HepG2 (cell line): ENCODE data around the gene ZNF33A. TPM values are rescaled to one million over a fixed set of nuclear protein-coding genes. Genes with fewer than 3 reads are reported as not detected.

Source experiments
- ATAC-seq: fragments of 200-7000 bp; cut with Tn5 transposase; 3 replicates; pipeline ENCODE4 v1.9.1; 2020; ENCODE audit warnings: mild to moderate bottlenecking, moderate library complexity
- BruUV-seq: library from RNA; stranded (reverse); fragments of 400-500 nt; replicated peaks from 2 replicates; lab custom pipeline; 2021; lab: Mats Ljungman, UMichigan
- CTCF ChIA-PET: fragments of 300-600 bp; formaldehyde crosslinking; extraction: SDS; loops from one replicate; lab custom pipeline; 2021; ENCODE audit warnings: low total read pairs, inconsistent platforms, low intra/inter-chr PET ratio; lab: Yijun Ruan, JAX
- POLR2A ChIA-PET: fragments of 350-600 bp; sonication (Branson Sonifier 250); formaldehyde crosslinking; loops from one replicate; lab custom pipeline; 2020; ENCODE audit warnings: antibody characterized with exemption, inconsistent platforms; lab: Yijun Ruan, JAX
- DNase-seq: peaks from one replicate; pipeline ENCODE4 v3.0.0-alpha.2; 2015; ENCODE audit warnings: low spot score
- FAIRE-seq: peaks from 3 replicates; lab custom pipeline; 2011; peaks lifted over from hg19 to GRCh38; lab: Jason Lieb, UNC
- H2AFZ ChIP-seq: one replicate; pipeline ENCODE4 v1.6.1; 2011; ENCODE audit warnings: low read length, inconsistent platforms
- H3K27ac ChIP-seq: fragments of 300-600 bp; 3 replicates; pipeline ENCODE4 v1.8.0; 2011; ENCODE audit warnings: mixed run types, mild to moderate bottlenecking, mixed read lengths, low read length, inconsistent platforms; ENCODE audit not compliant: insufficient read depth; ENCODE audit errors: extremely low read length
- H3K27me3 ChIP-seq, 2 experiments: fragments of 200-600 bp in 1 of 2; 2 replicates in 1 of 2; 3 replicates in 1 of 2; pipeline versions ENCODE4 v1.6.0 to v1.8.0; 2011; ENCODE audit warnings: low read length in 2 of 2, mild to moderate bottlenecking in 2 of 2, moderate library complexity in 2 of 2, inconsistent platforms in 1 of 2; ENCODE audit not compliant: insufficient read depth in 2 of 2, control insufficient read depth in 1 of 2
- H3K36me3 ChIP-seq, 2 experiments: fragments of 200-600 bp in 1 of 2; replicated peaks in 1 of 2; 2 replicates in 1 of 2; 3 replicates in 1 of 2; pipeline versions ENCODE4 v1.5.1 to v1.8.0; 2011; ENCODE audit warnings: low read length in 2 of 2, inconsistent platforms in 1 of 2; ENCODE audit not compliant: insufficient read depth in 2 of 2, control insufficient read depth in 1 of 2
- H3K4me1 ChIP-seq: 2 replicates; pipeline ENCODE4 v1.5.1; 2012; ENCODE audit warnings: low read length, inconsistent platforms; ENCODE audit not compliant: insufficient read depth
- H3K4me2 ChIP-seq: 2 replicates; pipeline ENCODE4 v1.6.0; 2011; ENCODE audit warnings: low read depth, low read length, inconsistent platforms
- H3K4me3 ChIP-seq, 3 experiments: fragments of 200-600 bp in 1 of 3; sonication (generic), shearing (Covaris generic) in 1 of 3; replicated peaks in 1 of 3; 2 replicates each; pipeline ENCODE4 v1.5.1; 2011 to 2016; ENCODE audit warnings: low read length in 3 of 3, inconsistent platforms in 2 of 3, low read depth in 2 of 3, mild to moderate bottlenecking in 2 of 3, control low read depth in 1 of 3, mixed read lengths in 1 of 3; ENCODE audit not compliant: insufficient read depth in 1 of 3
- H3K79me2 ChIP-seq: one replicate; pipeline ENCODE4 v1.6.1; 2011; ENCODE audit warnings: low read length, inconsistent platforms; ENCODE audit not compliant: insufficient read depth
- H3K9ac ChIP-seq: 2 replicates; pipeline ENCODE4 v1.6.0; 2011; ENCODE audit warnings: mild to moderate bottlenecking, low read depth, low read length, inconsistent platforms; ENCODE audit not compliant: insufficient read depth
- H3K9me3 ChIP-seq: 2 replicates; pipeline ENCODE4 v1.5.1; 2012; ENCODE audit warnings: mild to moderate bottlenecking, low read length
- H4K20me1 ChIP-seq: 2 replicates; pipeline ENCODE4 v1.6.0; 2011; ENCODE audit warnings: inconsistent platforms, mild to moderate bottlenecking, low read length, moderate library complexity; ENCODE audit not compliant: insufficient read depth
- ARNT ChIP-seq: fragments of 450-650 bp; IDR thresholded peaks from 2 replicates; pipeline ENCODE4 v1.6.1; 2017
- CHD2 ChIP-seq: IDR thresholded peaks from 2 replicates; pipeline ENCODE4 v1.6.1; 2011; ENCODE audit warnings: low read depth, low read length, improper control_type of control experiment
- DPF2 ChIP-seq: sonication (generic); formaldehyde crosslinking; IDR thresholded peaks from 2 replicates; pipeline ENCODE4 v1.4.0; 2020; ENCODE audit warnings: mild to moderate bottlenecking, low read depth, missing genetic modification reagents, borderline replicate concordance
- GATAD1 ChIP-seq: IDR thresholded peaks from 2 replicates; pipeline ENCODE4 v1.6.1; 2016; ENCODE audit warnings: missing genetic modification reagents, missing compliant biosample characterization
- HMG20A ChIP-seq: IDR thresholded peaks from 2 replicates; pipeline ENCODE4 v1.6.1; 2016; ENCODE audit warnings: borderline replicate concordance
- IKZF4 ChIP-seq: sonication (generic); formaldehyde crosslinking; IDR thresholded peaks from 2 replicates; pipeline ENCODE4 v1.5.1; 2020; ENCODE audit warnings: borderline replicate concordance, mild to moderate bottlenecking, low read depth, missing genetic modification reagents; ENCODE audit errors: not compliant biosample characterization
- MEIS2 ChIP-seq: sonication (generic); formaldehyde crosslinking; IDR thresholded peaks from 2 replicates; pipeline ENCODE4 v1.9.0; 2021; ENCODE audit warnings: mild to moderate bottlenecking, missing genetic modification reagents
- MYPOP ChIP-seq: sonication (generic); formaldehyde crosslinking; IDR thresholded peaks from 2 replicates; pipeline ENCODE4 v1.8.1; 2023; ENCODE audit warnings: mild to moderate bottlenecking, moderate library complexity, missing genetic modification reagents
- POLR2A ChIP-seq, 2 experiments: IDR thresholded peaks; 2 replicates each; pipeline ENCODE4 v1.6.1; 2011; ENCODE audit warnings: low read depth in 2 of 2, low read length in 2 of 2, mild to moderate bottlenecking in 1 of 2, moderate library complexity in 1 of 2; ENCODE audit not compliant: insufficient read depth in 1 of 2
- SRY ChIP-seq: sonication (generic); formaldehyde crosslinking; IDR thresholded peaks from 2 replicates; pipeline ENCODE4 v1.8.0; 2022; ENCODE audit warnings: mild to moderate bottlenecking, missing genetic modification reagents
- TOPORS ChIP-seq: sonication (generic); formaldehyde crosslinking; IDR thresholded peaks from 2 replicates; pipeline ENCODE4 v1.8.0; 2023; ENCODE audit warnings: mild to moderate bottlenecking, missing genetic modification reagents
- ZBTB2 ChIP-seq: sonication (generic); formaldehyde crosslinking; IDR thresholded peaks from 2 replicates; pipeline ENCODE4 v1.8.0; 2022; ENCODE audit warnings: low read depth, missing genetic modification reagents
- ZBTB21 ChIP-seq: sonication (generic); formaldehyde crosslinking; IDR thresholded peaks from 2 replicates; pipeline ENCODE4 v1.4.0; 2020; ENCODE audit warnings: missing genetic modification reagents
- ZFP91 ChIP-seq: sonication (generic); formaldehyde crosslinking; IDR thresholded peaks from 2 replicates; pipeline ENCODE4 v1.9.0; 2022; ENCODE audit warnings: missing genetic modification reagents, mild to moderate bottlenecking, borderline replicate concordance
- ZNF260 ChIP-seq: sonication (generic); formaldehyde crosslinking; IDR thresholded peaks from 2 replicates; pipeline ENCODE4 v1.4.0; 2020; ENCODE audit warnings: missing genetic modification reagents, low read depth, mild to moderate bottlenecking, borderline replicate concordance
- ZNF441 ChIP-seq: sonication (generic); formaldehyde crosslinking; IDR thresholded peaks from 2 replicates; pipeline ENCODE4 v1.7.0; 2021; ENCODE audit warnings: missing genetic modification reagents, borderline replicate concordance
- ZNF607 ChIP-seq: sonication (generic); formaldehyde crosslinking; IDR thresholded peaks from 2 replicates; pipeline ENCODE4 v1.5.1; 2020; ENCODE audit warnings: missing genetic modification reagents, mild to moderate bottlenecking, borderline replicate concordance
- ZNF619 ChIP-seq: sonication (generic); formaldehyde crosslinking; IDR thresholded peaks from 2 replicates; pipeline ENCODE4 v1.4.0; 2020; ENCODE audit warnings: mild to moderate bottlenecking, missing genetic modification reagents
- WGBS: methylation state at CpG from one replicate; pipeline ENCODE4 v1.1.6; 2017; ENCODE audit warnings: low lambda C conversion rate; 5-methylcytosine and 5-hydroxymethylcytosine counted together
- in situ Hi-C: cut with HindIII; loops from 2 replicates; pipeline ENCODE4 v1.10.0; 2017; ENCODE audit warnings: low pct_unique_long_range_greater_than_20kb; ENCODE audit not compliant: extremely low pct_ligation_motif_present
- intact Hi-C: fragments of 100-400 bp; cut with micrococcal nuclease; formaldehyde crosslinking; loops from one replicate; pipeline ENCODE4 v1.10.0; 2022; ENCODE audit not compliant: unreplicated experiment
- polyA plus RNA-seq, 8 experiments: library from polyadenylated mRNA; depleted of rRNA in 3 of 8; stranded (reverse) in 7 of 8; unstranded in 1 of 8; fragments of >200 nt; fragmentation: Illumina TruSeq in 4 of 8; extraction: Trizol in 4 of 8; gene quantifications; 2 replicates each; pipeline versions ENCODE4 v1.2.1 to v1.2.3, GENCODE V29; 2011 to 2016; ENCODE audit warnings: low read depth in 4 of 8, missing spikeins in 1 of 8, mixed read lengths in 1 of 8; ENCODE audit not compliant: insufficient read depth in 1 of 8
- total RNA-seq, 5 experiments: library from RNA; depleted of rRNA; stranded (reverse); fragments of >200 nt; fragmentation: Illumina TruSeq; extraction: Trizol; gene quantifications; 2 replicates each; pipeline ENCODE4 v1.2.3, GENCODE V29; 2016; ENCODE audit warnings: low read depth in 1 of 5
- TF ChIP-seq, protein P1 (sequence below): sonication (generic); formaldehyde crosslinking; IDR thresholded peaks from 2 replicates; pipeline ENCODE4 v1.8.1; 2023; ENCODE audit warnings: missing genetic modification reagents, inconsistent platforms, borderline replicate concordance
- TF ChIP-seq, protein P2 (sequence below): sonication (generic); formaldehyde crosslinking; IDR thresholded peaks from 2 replicates; pipeline ENCODE4 v1.8.0; 2022; ENCODE audit warnings: mild to moderate bottlenecking, missing genetic modification reagents; ENCODE audit not compliant: insufficient replicate concordance

ZNF33A gene
- total and polyA plus RNA-seq, 2 of the 13 experiments (the other 11 are each of a cell fraction or from before 2014, with no cell fraction given), result 13.1 to 22.5 TPM

DNA sequence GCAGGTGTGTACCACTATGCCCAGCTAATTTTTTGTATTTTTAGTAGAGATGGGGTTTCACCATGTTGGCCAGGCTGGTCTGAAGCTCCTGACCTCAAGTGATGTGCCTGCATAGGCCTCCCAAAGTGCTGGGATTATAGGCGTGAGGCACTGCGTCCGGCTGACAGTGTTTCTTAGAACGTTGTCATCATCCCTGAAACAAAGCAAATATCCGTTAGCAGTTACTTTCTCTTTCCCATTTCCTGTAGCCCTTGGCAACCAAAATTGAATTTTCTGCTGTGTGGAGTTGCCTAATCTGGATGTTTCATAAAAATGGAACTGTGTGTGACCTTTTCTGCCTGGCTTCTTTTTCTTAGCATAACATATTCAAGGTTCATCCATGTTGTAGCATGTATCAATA is 22.4 kb downstream of the ZNF33A start:
- CTCF ChIA-PET, result no interaction called here
- Histone ChIP-seq H3K4me1 (no peaks in the 10 kb centered on the region), H3K9ac (no peak overlapping the region), H3K4me3 (no peak overlapping the region), H3K9me3 (no peaks in the 10 kb centered on the region), H4K20me1 (no peaks in the 10 kb centered on the region), H3K27me3 (no peaks in the 10 kb centered on the region), H3K36me3 (peaks cover 7 to 26% of the 10 kb centered on the region in 2 experiments; a peak in 4 of 5 replicates), H3K79me2 (no peaks in the 10 kb centered on the region), H3K4me2 (no peak overlapping the region), H2AFZ (no peak overlapping the region), H3K27ac (no peak overlapping the region)
- no TSS peak for BruUV-seq
- no peak for FAIRE-seq
- in situ Hi-C loops (no loop called here), intact Hi-C loops (no loop called here)
- WGBS, result 78% methylated on average over 5 of the region's 5 CpGs
- DNase-seq, result no peak
- TF ChIP-seq ZNF607 (CRISPR knock-in tag) (no peak), ZNF619 (CRISPR knock-in tag) (no peak), IKZF4 (CRISPR knock-in tag) (no peak), ZNF260 (CRISPR knock-in tag) (no peak), POLR2A (IDR thresholded peaks at IDR 0.05; ENCODE audit: insufficient read depth in 1 of 2, low read depth in 2 of 2, low read length in 2 of 2) (no peak), MYPOP (no peak), HMG20A (no peak), CHD2 (no peak), ZBTB21 (CRISPR knock-in tag) (no peak), GATAD1 (CRISPR knock-in tag) (no peak), DPF2 (CRISPR knock-in tag) (no peak), ZBTB2 (CRISPR knock-in tag) (no peak), ARNT (no peak), ZNF441 (CRISPR knock-in tag) (no peak), MEIS2 (CRISPR knock-in tag) (no peak), TOPORS (no peak), SRY (no peak), ZFP91 (CRISPR knock-in tag) (no peak)
- TF ChIP-seq, protein P1, sequence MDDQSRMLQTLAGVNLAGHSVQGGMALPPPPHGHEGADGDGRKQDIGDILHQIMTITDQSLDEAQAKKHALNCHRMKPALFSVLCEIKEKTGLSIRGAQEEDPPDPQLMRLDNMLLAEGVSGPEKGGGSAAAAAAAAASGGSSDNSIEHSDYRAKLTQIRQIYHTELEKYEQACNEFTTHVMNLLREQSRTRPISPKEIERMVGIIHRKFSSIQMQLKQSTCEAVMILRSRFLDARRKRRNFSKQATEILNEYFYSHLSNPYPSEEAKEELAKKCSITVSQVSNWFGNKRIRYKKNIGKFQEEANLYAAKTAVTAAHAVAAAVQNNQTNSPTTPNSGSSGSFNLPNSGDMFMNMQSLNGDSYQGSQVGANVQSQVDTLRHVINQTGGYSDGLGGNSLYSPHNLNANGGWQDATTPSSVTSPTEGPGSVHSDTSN, result no peak
- TF ChIP-seq, protein P2, sequence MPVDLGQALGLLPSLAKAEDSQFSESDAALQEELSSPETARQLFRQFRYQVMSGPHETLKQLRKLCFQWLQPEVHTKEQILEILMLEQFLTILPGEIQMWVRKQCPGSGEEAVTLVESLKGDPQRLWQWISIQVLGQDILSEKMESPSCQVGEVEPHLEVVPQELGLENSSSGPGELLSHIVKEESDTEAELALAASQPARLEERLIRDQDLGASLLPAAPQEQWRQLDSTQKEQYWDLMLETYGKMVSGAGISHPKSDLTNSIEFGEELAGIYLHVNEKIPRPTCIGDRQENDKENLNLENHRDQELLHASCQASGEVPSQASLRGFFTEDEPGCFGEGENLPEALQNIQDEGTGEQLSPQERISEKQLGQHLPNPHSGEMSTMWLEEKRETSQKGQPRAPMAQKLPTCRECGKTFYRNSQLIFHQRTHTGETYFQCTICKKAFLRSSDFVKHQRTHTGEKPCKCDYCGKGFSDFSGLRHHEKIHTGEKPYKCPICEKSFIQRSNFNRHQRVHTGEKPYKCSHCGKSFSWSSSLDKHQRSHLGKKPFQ, result no peak
- POLR2A ChIA-PET, result no interaction called here
- ATAC-seq, result no peak
